Measurements from ENCODE around the gene ASIC4. TPM values are rescaled to one million over a fixed set of nuclear protein-coding genes. Genes with fewer than 3 reads are reported as not detected.
A peak's percentile ranks its signal among the peaks of the same experiment; 100 is the strongest.

The ASIC4 gene
- total RNA-seq, 1 experiment from 2014 or later, result not detected

- Histone ChIP-seq H3K27me3 (ENCODE audit: low read length) (no peaks in the 10 kb centered on the region), H2AFZ (ENCODE audit: low read length) (no peak overlapping the region), H3K36me3 (ENCODE audit: insufficient read depth, low read length) (no peaks in the 10 kb centered on the region), H3K9me2 (replicated peaks; ENCODE audit: insufficient read depth, low read length) (no peaks in the 10 kb centered on the region), H3K27ac (ENCODE audit: low read length) (no peak overlapping the region), H3K4me3 (ENCODE audit: low read length) (no peak overlapping the region), H3K9me3 (ENCODE audit: low read length) (no peaks in the 10 kb centered on the region), H3K4me2 (ENCODE audit: low read depth, low read length, poor library complexity, severe bottlenecking) (no peak overlapping the region), H3K79me2 (ENCODE audit: low read length) (no peaks in the 10 kb centered on the region), H3K9ac (ENCODE audit: low read length) (no peak overlapping the region), H4K20me1 (ENCODE audit: insufficient read depth, low read depth, low read length) (no peaks in the 10 kb centered on the region), H3K4me1 (ENCODE audit: low read length) (no peaks in the 10 kb centered on the region)
- no peak for DNase-seq
Measured at GRCh38 chr2:219471476-219472371, 42.6 kb upstream of the ASIC4 start.

GRCh38 chr2:219472629-219473187 is 41.6 kb upstream of the ASIC4 start:
- Histone ChIP-seq H3K27me3 (ENCODE audit: low read length) (no peaks in the 10 kb centered on the region), H3K79me2 (ENCODE audit: low read length) (no peaks in the 10 kb centered on the region), H3K4me1 (ENCODE audit: low read length) (no peaks in the 10 kb centered on the region), H2AFZ (ENCODE audit: low read length) (no peak overlapping the region), H3K4me3 (ENCODE audit: low read length) (no peak overlapping the region), H3K36me3 (ENCODE audit: insufficient read depth, low read length) (no peaks in the 10 kb centered on the region), H3K4me2 (ENCODE audit: low read depth, low read length, poor library complexity, severe bottlenecking) (no peak overlapping the region), H3K9me2 (replicated peaks; ENCODE audit: insufficient read depth, low read length) (no peaks in the 10 kb centered on the region), H3K9me3 (ENCODE audit: low read length) (no peaks in the 10 kb centered on the region), H3K27ac (ENCODE audit: low read length) (no peak overlapping the region), H4K20me1 (ENCODE audit: insufficient read depth, low read depth, low read length) (no peaks in the 10 kb centered on the region), H3K9ac (ENCODE audit: low read length) (no peak overlapping the region)
- DNase-seq, result no peak

DNA sequence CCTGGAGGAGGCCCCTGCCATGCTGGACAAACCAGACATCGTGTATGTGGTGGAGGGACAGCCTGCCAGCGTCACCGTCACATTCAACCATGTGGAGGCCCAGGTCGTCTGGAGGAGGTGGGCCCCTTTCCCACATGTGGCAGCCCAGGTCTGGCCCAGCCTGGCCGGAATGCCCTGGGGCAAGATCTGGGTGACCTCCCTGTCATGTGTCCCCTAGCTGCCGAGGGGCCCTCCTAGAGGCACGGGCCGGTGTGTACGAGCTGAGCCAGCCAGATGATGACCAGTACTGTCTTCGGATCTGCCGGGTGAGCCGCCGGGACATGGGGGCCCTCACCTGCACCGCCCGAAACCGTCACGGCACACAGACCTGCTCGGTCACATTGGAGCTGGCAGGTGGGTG is 40.8 kb upstream of the ASIC4 start:
- Histone ChIP-seq H3K27ac (ENCODE audit: low read length) (no peak overlapping the region), H3K9me2 (replicated peaks; ENCODE audit: insufficient read depth, low read length) (no peaks in the 10 kb centered on the region), H3K9me3 (ENCODE audit: low read length) (no peaks in the 10 kb centered on the region), H3K9ac (ENCODE audit: low read length) (no peak overlapping the region), H4K20me1 (ENCODE audit: insufficient read depth, low read depth, low read length) (no peaks in the 10 kb centered on the region), H2AFZ (ENCODE audit: low read length) (no peak overlapping the region), H3K79me2 (ENCODE audit: low read length) (no peaks in the 10 kb centered on the region), H3K27me3 (ENCODE audit: low read length) (no peaks in the 10 kb centered on the region), H3K4me2 (ENCODE audit: low read depth, low read length, poor library complexity, severe bottlenecking) (no peak overlapping the region), H3K36me3 (ENCODE audit: insufficient read depth, low read length) (no peaks in the 10 kb centered on the region), H3K4me1 (ENCODE audit: low read length) (no peaks in the 10 kb centered on the region), H3K4me3 (ENCODE audit: low read length) (no peak overlapping the region)
- no peak for DNase-seq

DNA sequence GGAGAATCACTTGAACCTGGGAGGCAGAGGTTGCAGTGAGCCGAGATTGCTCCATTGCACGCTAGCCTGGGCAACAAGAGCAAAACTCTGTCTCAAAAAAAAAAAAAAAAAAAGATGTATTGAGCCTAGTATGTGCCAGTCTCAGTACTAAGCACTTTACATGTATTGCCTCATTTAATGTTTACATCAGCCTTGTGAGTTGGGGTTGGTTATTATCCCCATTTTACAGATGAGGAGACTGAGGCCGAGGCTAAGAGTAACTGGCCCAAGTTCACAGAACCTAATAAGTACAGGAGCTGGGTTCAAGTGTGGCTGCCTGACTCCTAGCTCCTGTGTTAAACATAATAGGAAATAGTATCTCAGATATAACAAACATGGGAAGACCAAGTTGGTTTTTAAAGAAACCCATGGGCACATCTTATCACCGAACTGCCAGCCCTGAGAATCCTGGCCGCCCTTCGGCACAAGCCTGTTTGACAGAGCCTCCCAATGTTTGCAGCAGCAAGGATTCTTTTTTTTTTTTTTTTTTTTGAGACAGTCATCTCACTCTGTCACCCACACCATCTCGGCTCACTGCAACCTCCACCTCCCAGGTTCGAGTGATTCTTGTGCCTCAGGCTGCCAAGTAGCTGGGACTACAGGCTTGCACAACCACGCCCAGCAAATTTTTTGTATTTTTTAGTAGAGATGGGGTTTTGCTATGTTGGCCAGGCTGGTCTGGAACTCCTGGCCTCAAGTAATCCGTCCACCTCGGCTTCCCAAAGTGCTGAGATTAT is 39.8 kb upstream of the ASIC4 start:
- Histone ChIP-seq H2AFZ (ENCODE audit: low read length) (no peak overlapping the region), H3K4me3 (ENCODE audit: low read length) (no peak overlapping the region), H3K4me1 (ENCODE audit: low read length) (no peaks in the 10 kb centered on the region), H3K79me2 (ENCODE audit: low read length) (no peaks in the 10 kb centered on the region), H3K9me3 (ENCODE audit: low read length) (no peaks in the 10 kb centered on the region), H4K20me1 (ENCODE audit: insufficient read depth, low read depth, low read length) (no peaks in the 10 kb centered on the region), H3K4me2 (ENCODE audit: low read depth, low read length, poor library complexity, severe bottlenecking) (no peak overlapping the region), H3K9ac (ENCODE audit: low read length) (no peak overlapping the region), H3K27me3 (ENCODE audit: low read length) (no peaks in the 10 kb centered on the region), H3K27ac (ENCODE audit: low read length) (no peak overlapping the region), H3K36me3 (ENCODE audit: insufficient read depth, low read length) (no peaks in the 10 kb centered on the region), H3K9me2 (replicated peaks; ENCODE audit: insufficient read depth, low read length) (no peaks in the 10 kb centered on the region)
- no peak for DNase-seq

GRCh38 chr2:219475278-219475677 is 39.0 kb upstream of the ASIC4 start:
- Histone ChIP-seq H3K4me1 (ENCODE audit: low read length) (no peaks in the 10 kb centered on the region), H3K27ac (ENCODE audit: low read length) (no peak overlapping the region), H3K9ac (ENCODE audit: low read length) (no peak overlapping the region), H3K79me2 (ENCODE audit: low read length) (no peaks in the 10 kb centered on the region), H3K4me2 (ENCODE audit: low read depth, low read length, poor library complexity, severe bottlenecking) (no peak overlapping the region), H3K9me3 (ENCODE audit: low read length) (no peaks in the 10 kb centered on the region), H3K4me3 (ENCODE audit: low read length) (no peak overlapping the region), H3K9me2 (replicated peaks; ENCODE audit: insufficient read depth, low read length) (no peaks in the 10 kb centered on the region), H2AFZ (ENCODE audit: low read length) (no peak overlapping the region), H3K36me3 (ENCODE audit: insufficient read depth, low read length) (no peaks in the 10 kb centered on the region), H4K20me1 (ENCODE audit: insufficient read depth, low read depth, low read length) (no peaks in the 10 kb centered on the region), H3K27me3 (ENCODE audit: low read length) (no peaks in the 10 kb centered on the region)
- DNase-seq, result no peak

DNA sequence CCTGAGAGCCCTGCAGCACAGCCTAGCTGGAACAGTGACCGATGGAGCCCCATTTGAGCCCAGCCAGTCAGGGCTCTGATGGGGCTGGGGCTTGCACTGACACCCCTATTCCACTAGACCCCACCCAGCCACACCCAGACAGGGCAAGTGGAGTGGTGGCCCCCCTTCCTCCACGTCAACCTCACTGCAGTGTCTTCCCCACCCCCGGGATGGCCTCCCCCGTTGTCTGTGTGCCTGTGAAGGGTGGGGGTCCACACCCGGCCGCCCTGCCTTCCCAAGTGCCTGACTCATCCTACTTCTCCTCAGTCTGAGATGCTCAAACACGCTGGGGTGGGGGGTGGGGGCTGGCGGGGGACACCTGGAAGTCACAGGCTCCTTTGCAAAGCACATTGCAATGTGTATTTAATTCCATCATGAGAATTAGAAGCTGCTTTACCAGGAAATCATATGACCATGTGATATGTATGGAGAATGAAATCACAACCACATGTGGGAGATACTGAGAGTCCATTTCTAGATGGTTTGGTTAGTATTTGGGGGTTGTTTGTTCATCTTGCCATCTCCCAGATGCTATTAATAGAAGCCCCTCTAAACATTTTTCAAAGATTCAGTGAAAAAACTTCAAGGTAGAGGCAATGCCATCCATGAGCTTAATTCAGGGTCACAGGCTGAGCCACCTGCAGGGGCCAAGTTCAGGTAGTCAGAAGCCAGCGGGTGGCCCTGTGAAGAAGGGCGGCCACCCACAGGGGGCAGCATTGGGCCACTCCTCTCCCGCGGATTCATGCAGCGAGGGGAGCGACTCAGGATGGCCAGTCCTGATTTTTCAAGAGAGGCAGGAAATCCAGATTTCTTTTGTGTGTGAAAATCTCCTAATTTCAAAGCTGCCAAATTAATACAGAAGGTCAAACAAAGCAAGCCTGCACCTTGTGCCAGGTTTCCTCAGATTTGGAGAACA is 38.3 kb upstream of the ASIC4 start:
- no peak overlapping the region for H3K4me2 ChIP-seq (ENCODE audit: low read depth, low read length, poor library complexity, severe bottlenecking)

DNA sequence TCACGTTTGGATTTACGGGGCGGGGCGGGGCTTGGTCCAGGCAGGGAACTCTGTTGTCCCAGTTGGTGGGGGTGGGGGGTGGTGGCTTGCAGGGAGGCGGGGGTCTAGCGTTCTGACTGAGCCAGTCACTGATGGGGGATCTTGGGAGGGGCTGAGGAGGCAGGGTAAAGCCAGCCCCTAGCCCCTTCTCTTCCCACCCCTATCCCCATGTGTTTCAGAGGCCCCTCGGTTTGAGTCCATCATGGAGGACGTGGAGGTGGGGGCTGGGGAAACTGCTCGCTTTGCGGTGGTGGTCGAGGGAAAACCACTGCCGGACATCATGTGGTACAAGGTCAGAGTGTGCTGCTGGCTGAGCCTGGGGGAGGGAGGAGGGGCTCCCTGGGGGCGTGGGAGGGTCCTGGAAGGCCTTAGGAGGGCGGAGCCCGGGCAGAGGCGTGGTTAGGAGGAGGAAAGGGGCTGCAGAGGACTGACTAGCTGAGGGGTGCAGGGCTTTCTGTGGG is 37.6 kb upstream of the ASIC4 start:
- Histone ChIP-seq H4K20me1 (ENCODE audit: insufficient read depth, low read depth, low read length) (no peaks in the 10 kb centered on the region), H3K4me1 (ENCODE audit: low read length) (no peaks in the 10 kb centered on the region), H3K9me3 (ENCODE audit: low read length) (no peaks in the 10 kb centered on the region), H3K27ac (ENCODE audit: low read length) (no peak overlapping the region), H3K9ac (ENCODE audit: low read length) (no peak overlapping the region), H3K36me3 (ENCODE audit: insufficient read depth, low read length) (no peaks in the 10 kb centered on the region), H3K27me3 (ENCODE audit: low read length) (no peaks in the 10 kb centered on the region), H3K4me3 (ENCODE audit: low read length) (no peak overlapping the region), H3K9me2 (replicated peaks; ENCODE audit: insufficient read depth, low read length) (no peaks in the 10 kb centered on the region), H3K4me2 (ENCODE audit: low read depth, low read length, poor library complexity, severe bottlenecking) (no peak overlapping the region), H2AFZ (ENCODE audit: low read length) (no peak overlapping the region), H3K79me2 (ENCODE audit: low read length) (no peaks in the 10 kb centered on the region)
- DNase-seq, result no peak

More for the DNA sequence above, 38.3 kb upstream of the ASIC4 start:
- H3K27me3 ChIP-seq (ENCODE audit: low read length), result no peaks in the 10 kb centered on the region
- H3K4me3 ChIP-seq (ENCODE audit: low read length), result no peak overlapping the region
- no peak overlapping the region for H3K9ac ChIP-seq (ENCODE audit: low read length)
- H3K27ac ChIP-seq (ENCODE audit: low read length), result no peak overlapping the region
- H3K9me2 ChIP-seq (replicated peaks; ENCODE audit: insufficient read depth, low read length), result no peaks in the 10 kb centered on the region
- peak; percentile 85 for DNase-seq
- no peaks in the 10 kb centered on the region for H4K20me1 ChIP-seq (ENCODE audit: insufficient read depth, low read depth, low read length)
- no peaks in the 10 kb centered on the region for H3K79me2 ChIP-seq (ENCODE audit: low read length)
- H3K36me3 ChIP-seq (ENCODE audit: insufficient read depth, low read length), result no peaks in the 10 kb centered on the region
- H2AFZ ChIP-seq (ENCODE audit: low read length), result no peak overlapping the region
- no peaks in the 10 kb centered on the region for H3K4me1 ChIP-seq (ENCODE audit: low read length)
- no peaks in the 10 kb centered on the region for H3K9me3 ChIP-seq (ENCODE audit: low read length)
